ENCODE results near the gene PIEZO2.

GRCh38 chr18:10715791-10716190 is 433.6 kb downstream of the PIEZO2 start:
- TF ChIP-seq, protein P1, sequence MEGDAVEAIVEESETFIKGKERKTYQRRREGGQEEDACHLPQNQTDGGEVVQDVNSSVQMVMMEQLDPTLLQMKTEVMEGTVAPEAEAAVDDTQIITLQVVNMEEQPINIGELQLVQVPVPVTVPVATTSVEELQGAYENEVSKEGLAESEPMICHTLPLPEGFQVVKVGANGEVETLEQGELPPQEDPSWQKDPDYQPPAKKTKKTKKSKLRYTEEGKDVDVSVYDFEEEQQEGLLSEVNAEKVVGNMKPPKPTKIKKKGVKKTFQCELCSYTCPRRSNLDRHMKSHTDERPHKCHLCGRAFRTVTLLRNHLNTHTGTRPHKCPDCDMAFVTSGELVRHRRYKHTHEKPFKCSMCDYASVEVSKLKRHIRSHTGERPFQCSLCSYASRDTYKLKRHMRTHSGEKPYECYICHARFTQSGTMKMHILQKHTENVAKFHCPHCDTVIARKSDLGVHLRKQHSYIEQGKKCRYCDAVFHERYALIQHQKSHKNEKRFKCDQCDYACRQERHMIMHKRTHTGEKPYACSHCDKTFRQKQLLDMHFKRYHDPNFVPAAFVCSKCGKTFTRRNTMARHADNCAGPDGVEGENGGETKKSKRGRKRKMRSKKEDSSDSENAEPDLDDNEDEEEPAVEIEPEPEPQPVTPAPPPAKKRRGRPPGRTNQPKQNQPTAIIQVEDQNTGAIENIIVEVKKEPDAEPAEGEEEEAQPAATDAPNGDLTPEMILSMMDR (IDR thresholded peaks at IDR 0.05), result no peak
- TF ChIP-seq POLR2AphosphoS5 (IDR thresholded peaks at IDR 0.05), result no peak
